ENCODE results near the gene TRERF1. TPM values are rescaled to one million over a fixed set of nuclear protein-coding genes. Genes with fewer than 3 reads are reported as not detected.
A peak's percentile ranks its signal among the peaks of the same experiment; 100 is the strongest.

Gene TRERF1
- total RNA-seq, 1 donor, result 6.5 TPM

DNA sequence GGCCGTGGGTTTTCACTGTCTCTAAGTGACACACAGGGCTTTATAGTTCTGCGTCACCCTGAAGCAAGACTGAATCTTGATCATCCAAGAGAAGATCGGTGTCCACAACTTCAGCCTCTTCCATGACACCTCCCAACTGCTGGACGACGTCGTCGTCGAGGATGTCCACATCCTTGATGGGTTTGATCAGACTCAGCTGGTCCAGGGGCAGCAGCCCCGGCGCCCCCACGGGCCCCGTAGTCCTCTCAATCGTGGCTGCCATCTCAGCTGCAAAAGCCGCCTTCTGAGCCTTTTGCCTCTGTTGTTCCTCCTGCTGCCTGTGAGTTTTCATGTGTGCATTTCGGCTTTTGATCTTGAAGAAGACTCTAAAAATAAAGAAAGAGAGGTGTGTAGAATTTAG, 223.4 kb downstream of the TRERF1 start:
- DNase-seq (ENCODE audit: low read depth), result no peak
- no peak for TF ChIP-seq CTCF (IDR thresholded peaks at IDR 0.05; ENCODE audit: insufficient read depth, low read depth, low read length)
- H3K4me3 ChIP-seq (ENCODE audit: low read depth, low read length), result no peak overlapping the region

DNA sequence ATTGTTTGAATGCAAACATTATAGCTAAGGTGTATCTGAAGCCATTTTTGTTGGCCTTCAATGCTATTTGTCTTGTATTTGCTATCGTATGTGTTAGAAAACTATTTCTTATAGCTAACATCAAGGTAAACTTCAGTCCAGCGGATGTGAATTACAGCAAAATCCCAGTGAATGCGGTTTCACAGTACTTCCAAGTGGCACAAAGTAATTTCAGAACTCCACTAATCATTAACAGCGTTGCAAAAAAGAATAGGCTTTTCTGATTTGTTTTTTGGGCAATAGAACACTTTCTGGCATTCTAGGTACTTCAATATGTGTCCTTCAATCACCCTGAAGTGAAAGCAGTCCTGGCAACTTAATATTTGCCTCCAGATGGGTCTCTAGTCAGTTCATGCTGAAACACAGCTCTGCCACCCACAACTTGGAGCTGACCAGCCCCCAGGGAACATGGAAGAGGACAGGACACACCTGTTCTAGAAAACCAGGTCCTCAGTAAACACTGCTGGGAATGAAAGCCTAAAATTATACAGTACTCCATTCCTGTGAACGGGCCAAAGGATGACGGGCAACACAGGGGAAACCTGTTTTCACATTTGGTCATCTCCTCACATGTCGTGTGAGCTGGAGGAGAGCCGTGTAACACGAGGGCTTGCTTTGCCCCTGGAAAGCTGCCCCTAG, 224.4 kb downstream of the TRERF1 start:
- DNase-seq (ENCODE audit: low read depth), result no peak
- no peak overlapping the region for H3K4me3 ChIP-seq (ENCODE audit: low read depth, low read length)
- no peak for TF ChIP-seq CTCF (IDR thresholded peaks at IDR 0.05; ENCODE audit: insufficient read depth, low read depth, low read length)

GRCh38 chr6:42226645-42227143, 225.0 kb downstream of the TRERF1 start:
- no peak for TF ChIP-seq CTCF (IDR thresholded peaks at IDR 0.05; ENCODE audit: insufficient read depth, low read depth, low read length)
- H3K4me3 ChIP-seq (ENCODE audit: low read depth, low read length), result no peak overlapping the region

DNA sequence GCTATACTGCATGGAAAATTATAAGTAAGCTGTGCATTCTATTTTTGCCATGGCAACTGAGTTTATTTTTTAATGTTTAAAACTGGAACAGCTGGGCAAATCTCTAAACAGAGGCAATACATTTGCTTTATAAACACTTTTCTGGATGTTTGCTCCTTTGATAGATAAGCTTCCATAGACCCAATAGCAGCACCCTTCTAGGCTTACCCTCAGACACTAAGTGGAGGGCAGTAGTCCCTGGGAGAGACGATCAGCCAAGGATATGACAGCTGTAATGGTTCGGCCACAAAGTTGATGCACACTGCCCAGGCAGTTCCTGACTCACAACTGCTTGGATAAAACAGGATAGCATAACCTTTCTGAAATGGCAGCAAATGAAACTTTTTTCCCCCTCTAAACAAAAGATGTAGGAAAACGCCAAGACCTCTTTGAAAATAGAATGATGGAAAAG, 225.5 kb downstream of the TRERF1 start:
- H3K4me3 ChIP-seq (ENCODE audit: low read depth, low read length), result no peak overlapping the region
- peak; percentile 71 for DNase-seq (ENCODE audit: low read depth)
- TF ChIP-seq CTCF (IDR thresholded peaks at IDR 0.05; ENCODE audit: insufficient read depth, low read depth, low read length), result no peak

More at GRCh38 chr6:42226645-42227143, 225.0 kb downstream of the TRERF1 start:
- peak; percentile 74 for DNase-seq (ENCODE audit: low read depth)

DNA sequence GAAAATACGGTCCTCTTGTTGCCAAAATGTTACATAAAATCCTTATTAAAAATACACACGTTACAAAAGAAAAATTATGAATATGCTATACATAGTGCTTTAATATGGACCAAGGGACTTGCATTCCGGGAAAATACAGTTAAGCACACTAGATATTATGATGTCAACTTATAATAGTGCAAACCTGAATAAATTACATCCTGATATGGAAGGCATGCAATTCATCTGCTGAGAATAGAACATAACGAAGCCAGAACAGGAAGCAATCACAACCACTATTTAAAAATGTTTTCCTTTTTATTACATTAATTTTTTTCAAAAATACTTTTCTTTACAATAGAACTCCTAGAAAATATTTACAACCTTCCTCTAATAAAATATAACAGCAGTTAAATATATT, 226.3 kb downstream of the TRERF1 start:
- DNase-seq (ENCODE audit: low read depth), result no peak
- TF ChIP-seq CTCF (IDR thresholded peaks at IDR 0.05; ENCODE audit: insufficient read depth, low read depth, low read length), result no peak
- no peak overlapping the region for H3K4me3 ChIP-seq (ENCODE audit: low read depth, low read length)

- TF ChIP-seq CTCF (IDR thresholded peaks at IDR 0.05; ENCODE audit: insufficient read depth, low read depth, low read length), result no peak
- no peak for DNase-seq (ENCODE audit: low read depth)
- no peak overlapping the region for H3K4me3 ChIP-seq (ENCODE audit: low read depth, low read length)
These were observed 226.7 kb downstream of the TRERF1 start for GRCh38 chr6:42225029-42225339.
